NCI-H526 treated with DMSO at 0.1 percent for 48 hours (cell line): Measurements from ENCODE around the gene IARS2.
"Not testable (repeated sequence)": the region's sequence is repeated elsewhere in the genome, so short reads cannot be mapped to it uniquely, and the experiment has no call there.

Experiments
- DNase-seq: peaks from one replicate; lab custom pipeline; 2025; lab: John Stamatoyannopoulos, UW

The IARS2 gene

GRCh38 chr1:220164517-220164916, 70.6 kb downstream of the IARS2 start:
- DNase-seq: no peak

DNA sequence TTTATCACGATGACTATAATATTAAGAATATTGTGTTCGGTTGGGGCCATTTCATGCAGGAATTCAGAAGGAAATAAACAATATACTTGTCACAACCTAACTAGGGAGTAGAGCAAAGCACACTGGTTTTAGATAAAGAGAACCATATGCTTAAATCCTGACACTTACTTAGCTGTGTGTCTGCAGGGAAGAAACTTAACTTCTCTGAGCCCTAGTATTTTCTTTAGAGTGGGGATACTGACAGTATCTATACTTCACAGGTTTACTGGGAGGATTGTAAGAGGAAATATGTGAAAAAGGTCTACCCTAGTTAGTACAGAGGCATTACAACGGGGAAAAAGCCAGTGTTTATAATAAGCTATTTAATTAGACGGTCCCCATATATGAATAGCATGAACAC, 72.9 kb downstream of the IARS2 start:
- DNase-seq: no peak

DNA sequence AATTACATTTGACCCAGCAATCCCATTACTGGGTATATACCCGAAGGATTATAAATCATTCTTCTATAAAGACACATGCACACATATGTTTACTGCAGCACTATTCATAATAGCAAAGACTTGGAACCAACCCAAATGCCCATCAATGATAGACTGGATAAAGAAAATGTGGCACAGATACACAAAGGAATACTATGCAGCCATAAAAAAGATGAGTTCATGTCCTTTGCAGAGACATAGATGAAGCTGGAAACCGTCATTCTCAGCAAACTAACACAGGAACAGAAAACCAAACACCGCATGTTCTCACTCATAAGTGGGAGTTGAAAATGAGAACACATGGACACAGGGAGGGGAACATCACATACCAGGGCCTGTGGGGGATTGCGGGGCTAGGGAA, 76.0 kb downstream of the IARS2 start:
- DNase-seq: not testable (repeated sequence)

DNA sequence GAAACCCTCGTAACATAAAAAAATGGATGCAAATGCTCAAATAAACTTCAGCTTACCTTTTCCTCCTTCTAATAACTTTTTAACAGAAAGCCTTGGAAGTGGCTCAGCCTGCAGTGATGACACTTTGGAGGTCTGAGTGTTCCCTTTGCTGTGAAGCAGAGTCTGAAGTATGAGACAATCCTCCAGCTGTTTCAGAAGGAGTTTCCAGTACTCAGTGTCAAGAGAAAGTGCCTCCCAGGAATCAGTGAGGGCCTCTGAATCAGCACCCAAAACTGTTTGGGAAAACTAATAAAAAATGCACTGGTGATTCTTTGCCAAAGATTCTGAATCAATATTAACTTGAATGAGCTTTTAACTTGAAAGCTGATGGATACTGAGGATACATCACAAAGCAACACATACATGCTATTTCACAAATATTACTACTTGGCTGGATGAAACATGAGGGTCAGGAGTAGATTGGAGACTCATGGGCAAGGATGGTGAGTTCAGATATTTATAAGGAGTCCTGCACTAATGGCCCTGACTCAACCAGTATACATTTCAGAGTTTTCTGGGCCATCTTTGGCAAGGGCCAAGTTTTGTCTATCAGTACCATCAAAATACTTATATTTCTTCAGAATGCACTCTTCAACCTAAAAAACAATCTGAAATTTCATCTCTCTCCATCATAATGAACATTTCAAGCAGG, 77.0 kb downstream of the IARS2 start:
- DNase-seq: no peak

GRCh38 chr1:220176540-220176939, 82.6 kb downstream of the IARS2 start:
- DNase-seq: no peak

DNA sequence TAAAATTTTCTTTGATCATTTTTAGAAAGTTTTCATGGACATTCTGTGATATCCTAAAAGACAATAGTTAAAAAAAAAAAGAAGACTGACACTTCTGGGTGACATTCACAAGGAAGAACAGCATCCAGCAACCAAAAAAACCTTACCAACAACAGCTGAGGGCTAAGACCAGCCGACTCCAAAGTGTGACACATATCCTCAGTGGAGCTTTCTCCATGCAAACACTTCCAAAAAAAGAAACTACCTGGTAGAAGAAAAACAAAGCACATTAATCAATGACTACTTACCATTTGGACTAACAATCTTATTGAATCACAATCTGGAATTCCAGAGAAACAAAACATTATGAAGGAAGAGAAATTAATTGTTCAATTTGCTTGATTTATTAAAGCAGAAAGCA, 88.2 kb downstream of the IARS2 start:
- no peak for DNase-seq

GRCh38 chr1:220182656-220183055, 88.7 kb downstream of the IARS2 start:
- no peak for DNase-seq

DNA sequence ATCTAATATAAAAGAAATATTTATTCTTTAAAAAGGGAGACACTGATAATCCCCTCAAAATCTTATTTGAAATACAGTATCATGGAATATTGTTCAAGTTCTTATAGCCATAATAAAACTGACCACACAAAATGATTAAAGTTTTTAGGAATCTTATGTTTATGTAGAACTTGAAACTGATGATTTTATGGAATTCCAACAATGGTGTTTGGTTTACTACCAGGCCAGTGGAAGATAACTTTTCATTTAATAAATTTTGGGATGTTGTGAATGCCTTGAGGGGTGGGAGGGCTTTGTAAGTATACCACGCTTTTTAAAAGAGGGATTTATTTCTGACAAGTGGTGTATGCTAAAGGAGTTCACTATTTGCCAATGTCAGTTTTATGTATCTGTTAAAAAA, 90.6 kb downstream of the IARS2 start:
- no peak for DNase-seq

DNA sequence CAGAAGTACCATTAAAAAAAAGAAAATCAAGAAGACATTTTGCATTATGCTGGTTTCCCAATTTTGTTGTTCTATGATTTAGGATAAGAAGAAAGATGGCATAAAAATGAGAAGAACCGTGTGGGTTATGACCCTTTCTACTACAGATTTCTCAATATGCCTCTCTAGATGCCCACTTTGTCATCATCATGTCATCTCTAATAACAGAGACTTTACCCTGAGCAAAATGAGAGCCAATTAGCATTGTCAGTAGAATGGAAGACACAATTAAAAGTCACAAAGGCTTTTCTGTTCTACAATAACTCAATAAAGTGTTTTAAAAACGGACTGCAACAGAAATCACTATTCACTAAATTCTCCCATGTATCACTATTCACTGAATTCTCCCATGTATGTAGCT, 92.8 kb downstream of the IARS2 start:
- no peak for DNase-seq

- DNase-seq: no peak
Observed at GRCh38 chr1:220188538-220188937, 94.6 kb downstream of the IARS2 start.

DNA sequence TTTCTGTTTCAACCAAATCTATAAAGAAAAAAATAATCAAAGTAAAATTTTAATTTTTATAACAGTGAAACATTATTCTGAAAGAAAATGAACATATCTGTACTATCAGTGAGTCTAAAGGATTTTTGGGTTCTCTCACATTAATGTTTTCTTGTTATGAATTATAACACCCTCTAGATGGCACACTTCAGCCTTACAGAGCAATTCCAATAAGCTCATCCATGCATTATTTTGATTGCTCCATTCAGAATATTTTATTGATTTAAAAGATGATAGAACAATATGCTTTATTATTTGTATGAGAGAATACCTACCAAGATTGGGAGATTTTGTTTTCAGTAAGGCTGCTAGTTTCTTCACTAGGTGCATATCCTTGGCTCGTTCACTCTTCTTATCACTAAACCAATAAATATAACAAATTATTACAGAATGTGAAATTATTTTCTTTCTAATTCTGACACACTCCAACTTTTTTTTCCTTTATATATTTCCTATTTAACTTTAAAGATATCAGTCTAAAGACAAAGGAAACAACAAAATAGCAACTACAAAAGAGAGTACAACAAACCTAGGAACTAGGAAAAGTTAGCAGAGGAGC, 95.9 kb downstream of the IARS2 start:
- peak; percentile 1 for DNase-seq

- DNase-seq: no peak
Observed at GRCh38 chr1:220195701-220196100, 101.8 kb downstream of the IARS2 start.
